Measurements from ENCODE around the gene SLC16A8.

SLC16A8 gene

DNA sequence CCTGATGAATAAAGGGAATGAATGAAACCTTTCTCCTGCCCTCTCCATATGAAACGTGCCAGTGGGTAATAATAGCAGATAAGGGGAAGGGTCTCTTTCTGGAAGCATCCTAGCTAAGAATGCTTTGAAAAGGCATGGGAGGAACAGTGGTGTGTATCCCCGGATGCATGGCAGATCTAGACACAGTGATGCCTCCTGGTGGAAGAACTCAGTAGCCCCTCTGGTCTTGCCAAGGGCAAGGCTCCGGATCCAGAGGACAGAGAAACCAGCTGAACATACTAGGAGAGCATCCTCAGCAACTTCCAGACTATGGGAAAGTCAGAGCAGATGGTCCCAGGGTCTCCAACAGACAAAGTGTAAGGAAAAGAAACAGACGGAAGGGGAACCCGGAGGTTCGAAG lies 20.1 kb upstream of the SLC16A8 start:
- Histone ChIP-seq H3K27ac (no peak overlapping the region), H2AFZ (ENCODE audit: low read depth) (no peak overlapping the region), H4K20me1 (ENCODE audit: insufficient read depth) (no peaks in the 10 kb centered on the region), H3K4me1 (ENCODE audit: low read depth, poor library complexity, severe bottlenecking) (peaks cover 35% of the 10 kb centered on the region), H3K4me2 (no peak overlapping the region; the same call in 1 of the 2 replicates), H3K27me3 (ENCODE audit: insufficient read depth, low read depth) (no peaks in the 10 kb centered on the region), H3K79me2 (ENCODE audit: insufficient read depth, low read depth) (no peaks in the 10 kb centered on the region), H3K36me3 (ENCODE audit: insufficient read depth) (no peaks in the 10 kb centered on the region), H3K4me3 (IDR thresholded peaks at IDR 0.05; ENCODE audit: insufficient read depth, low read depth, low read length) (no peak overlapping the region), H3K9ac (no peak overlapping the region)
- TF ChIP-seq, protein P1, sequence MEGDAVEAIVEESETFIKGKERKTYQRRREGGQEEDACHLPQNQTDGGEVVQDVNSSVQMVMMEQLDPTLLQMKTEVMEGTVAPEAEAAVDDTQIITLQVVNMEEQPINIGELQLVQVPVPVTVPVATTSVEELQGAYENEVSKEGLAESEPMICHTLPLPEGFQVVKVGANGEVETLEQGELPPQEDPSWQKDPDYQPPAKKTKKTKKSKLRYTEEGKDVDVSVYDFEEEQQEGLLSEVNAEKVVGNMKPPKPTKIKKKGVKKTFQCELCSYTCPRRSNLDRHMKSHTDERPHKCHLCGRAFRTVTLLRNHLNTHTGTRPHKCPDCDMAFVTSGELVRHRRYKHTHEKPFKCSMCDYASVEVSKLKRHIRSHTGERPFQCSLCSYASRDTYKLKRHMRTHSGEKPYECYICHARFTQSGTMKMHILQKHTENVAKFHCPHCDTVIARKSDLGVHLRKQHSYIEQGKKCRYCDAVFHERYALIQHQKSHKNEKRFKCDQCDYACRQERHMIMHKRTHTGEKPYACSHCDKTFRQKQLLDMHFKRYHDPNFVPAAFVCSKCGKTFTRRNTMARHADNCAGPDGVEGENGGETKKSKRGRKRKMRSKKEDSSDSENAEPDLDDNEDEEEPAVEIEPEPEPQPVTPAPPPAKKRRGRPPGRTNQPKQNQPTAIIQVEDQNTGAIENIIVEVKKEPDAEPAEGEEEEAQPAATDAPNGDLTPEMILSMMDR (conservative IDR thresholded peaks at IDR 0.05; ENCODE audit: low read depth, low read length): no peak; the same call in 1 of the 2 replicates

DNA sequence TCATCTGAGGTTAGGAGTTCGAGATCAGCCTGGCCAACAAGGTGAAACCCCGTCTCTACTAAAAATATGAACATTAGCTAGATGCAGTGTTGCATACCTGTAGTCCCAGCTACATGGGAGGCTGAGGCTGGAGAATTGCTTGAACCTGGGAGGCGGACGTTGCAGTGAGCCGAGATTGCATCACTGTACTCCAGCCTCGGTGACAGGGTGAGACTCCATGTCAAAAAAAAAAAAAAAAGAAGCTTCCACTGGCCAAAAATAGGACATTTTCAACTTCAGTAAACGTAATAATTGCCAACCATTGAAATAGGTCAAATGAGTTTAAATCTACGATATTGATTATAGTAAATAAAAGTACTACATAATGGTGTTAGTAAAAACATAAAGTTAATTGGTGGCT lies 19.7 kb upstream of the SLC16A8 start:
- Histone ChIP-seq H3K4me1 (ENCODE audit: low read depth, poor library complexity, severe bottlenecking) (peaks cover 35% of the 10 kb centered on the region), H3K27me3 (ENCODE audit: insufficient read depth, low read depth) (no peaks in the 10 kb centered on the region), H2AFZ (ENCODE audit: low read depth) (no peak overlapping the region), H3K27ac (no peak overlapping the region), H3K36me3 (ENCODE audit: insufficient read depth) (no peaks in the 10 kb centered on the region), H3K9ac (no peak overlapping the region), H3K79me2 (ENCODE audit: insufficient read depth, low read depth) (no peaks in the 10 kb centered on the region), H3K4me3 (IDR thresholded peaks at IDR 0.05; ENCODE audit: insufficient read depth, low read depth, low read length) (no peak overlapping the region), H3K4me2 (no peak overlapping the region), H4K20me1 (ENCODE audit: insufficient read depth) (no peaks in the 10 kb centered on the region)
- TF ChIP-seq, protein P1 (conservative IDR thresholded peaks at IDR 0.05; ENCODE audit: low read depth, low read length): no peak

DNA sequence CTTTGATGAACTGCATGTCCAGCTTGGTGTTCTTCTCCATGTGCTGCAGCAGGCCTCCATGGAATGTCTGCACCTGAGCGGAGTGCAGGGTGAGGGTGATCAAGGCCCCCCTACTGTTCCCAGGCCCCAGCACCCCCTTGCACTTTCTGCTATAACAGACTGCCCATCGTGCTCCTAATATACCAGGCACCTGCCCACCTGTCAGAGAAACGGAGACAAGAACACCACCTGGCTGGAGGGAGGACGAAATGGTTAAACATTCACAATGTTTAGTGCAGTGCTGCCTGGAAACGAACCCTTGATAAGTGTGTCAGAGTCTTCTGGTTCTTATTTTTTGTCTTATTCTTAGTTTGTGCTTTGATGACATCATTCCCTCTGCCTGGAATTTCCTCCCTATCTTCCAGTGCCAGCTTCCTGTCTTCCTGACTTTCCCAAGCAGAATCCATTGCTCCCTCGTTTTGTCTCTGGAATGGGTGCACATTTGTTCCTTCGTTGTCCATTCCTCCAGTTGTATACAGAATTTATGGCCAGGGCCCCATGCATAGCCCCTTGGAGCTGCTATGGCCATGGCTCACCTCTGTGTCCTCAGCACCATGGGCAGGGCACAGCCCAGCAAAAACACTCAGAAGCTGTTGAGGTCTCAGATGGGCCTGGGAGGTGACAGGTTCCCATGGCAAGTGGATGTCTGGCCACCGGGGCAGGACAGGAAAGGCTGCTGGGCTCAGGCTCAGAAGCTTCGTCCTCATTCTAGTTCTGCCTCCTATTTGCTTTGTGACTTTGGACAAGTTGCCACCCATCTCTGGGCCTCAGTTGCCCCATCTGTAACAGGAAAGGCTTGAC lies 14.6 kb upstream of the SLC16A8 start:
- Histone ChIP-seq H3K9ac (no peak overlapping the region), H3K27me3 (ENCODE audit: insufficient read depth, low read depth) (no peaks in the 10 kb centered on the region), H3K4me2 (no peak overlapping the region), H3K79me2 (ENCODE audit: insufficient read depth, low read depth) (no peaks in the 10 kb centered on the region), H2AFZ (ENCODE audit: low read depth) (no peak overlapping the region), H3K27ac (no peak overlapping the region), H3K4me3 (IDR thresholded peaks at IDR 0.05; ENCODE audit: insufficient read depth, low read depth, low read length) (no peak overlapping the region), H3K4me1 (ENCODE audit: low read depth, poor library complexity, severe bottlenecking) (peaks cover 7% of the 10 kb centered on the region), H3K36me3 (ENCODE audit: insufficient read depth) (no peaks in the 10 kb centered on the region), H4K20me1 (ENCODE audit: insufficient read depth) (no peaks in the 10 kb centered on the region)
- TF ChIP-seq, protein P1 (conservative IDR thresholded peaks at IDR 0.05; ENCODE audit: low read depth, low read length): no peak

DNA sequence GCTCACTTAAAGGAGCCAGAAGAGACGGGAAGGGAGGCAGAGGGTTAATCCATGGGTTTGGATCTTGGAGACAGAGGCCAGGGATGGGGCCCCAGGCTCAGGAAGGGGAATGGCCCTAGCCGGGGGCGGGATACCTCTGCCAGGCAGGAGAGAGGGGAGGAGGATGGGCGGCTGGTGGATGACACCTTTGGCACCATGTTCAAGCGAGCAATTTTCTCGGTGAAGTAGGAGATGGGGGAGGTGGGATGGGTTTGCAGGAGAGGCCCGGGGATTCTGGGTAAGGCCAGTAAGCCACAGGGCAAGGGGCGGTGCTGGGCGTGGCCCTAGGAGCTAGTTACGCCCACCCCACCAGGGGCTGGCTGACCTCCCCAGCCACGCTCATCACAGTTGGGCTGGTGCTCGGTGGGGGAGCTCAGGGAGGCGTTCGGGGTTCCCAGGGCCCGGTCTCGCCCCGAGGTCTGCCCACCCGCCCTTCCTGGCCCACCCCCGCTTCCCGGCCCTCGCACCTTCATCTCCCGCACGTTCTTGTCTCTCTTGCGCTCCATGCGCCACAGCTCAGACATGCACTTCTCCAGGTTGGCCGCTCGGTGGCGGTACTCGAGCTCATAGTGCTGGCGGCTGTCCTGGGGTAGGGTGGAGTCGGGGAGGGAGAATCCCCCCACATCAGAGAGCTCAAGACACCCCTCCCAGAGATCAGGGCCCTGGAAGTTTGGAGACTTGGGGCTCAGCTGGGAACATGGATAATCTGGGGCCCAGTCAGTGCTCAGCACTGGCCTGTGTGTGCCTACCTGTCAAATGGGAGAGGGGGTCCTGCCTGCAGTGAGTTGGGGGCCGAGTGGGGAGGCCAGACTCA lies 13.8 kb upstream of the SLC16A8 start:
- H2AFZ ChIP-seq (ENCODE audit: low read depth): no peak overlapping the region
- no peaks in the 10 kb centered on the region for H3K27me3 ChIP-seq (ENCODE audit: insufficient read depth, low read depth)
- TF ChIP-seq, protein P1 (conservative IDR thresholded peaks at IDR 0.05; ENCODE audit: low read depth, low read length): no peak
- no peak overlapping the region for H3K4me2 ChIP-seq
- H3K79me2 ChIP-seq (ENCODE audit: insufficient read depth, low read depth): no peaks in the 10 kb centered on the region
- H3K4me3 ChIP-seq (IDR thresholded peaks at IDR 0.05; ENCODE audit: insufficient read depth, low read depth, low read length): no peak overlapping the region
- H4K20me1 ChIP-seq (ENCODE audit: insufficient read depth): no peaks in the 10 kb centered on the region
- peaks cover 7% of the 10 kb centered on the region for H3K4me1 ChIP-seq (ENCODE audit: low read depth, poor library complexity, severe bottlenecking)
- H3K36me3 ChIP-seq (ENCODE audit: insufficient read depth): no peaks in the 10 kb centered on the region
- no peak overlapping the region for H3K9ac ChIP-seq
- H3K27ac ChIP-seq: no peak overlapping the region
